Esophagus (tissue), 2 donors: ENCODE results near the gene MACROD2. TPM values are rescaled to one million over a fixed set of nuclear protein-coding genes. Genes with fewer than 3 reads are reported as not detected.

Experiments
- H3K27ac ChIP-seq, 2 donors: one replicate each; pipeline ENCODE4 v1.5.1; 2013; ENCODE audit warnings: low read depth in 2 of 2, mild to moderate bottlenecking in 2 of 2, inconsistent platforms in 1 of 2, low read length in 1 of 2, moderate library complexity in 1 of 2
- H3K27me3 ChIP-seq, 2 donors: one replicate each; pipeline ENCODE4 v1.6.1; 2013; ENCODE audit warnings: low read length in 2 of 2, control low read depth in 1 of 2, mild to moderate bottlenecking in 1 of 2; ENCODE audit not compliant: insufficient read depth in 2 of 2, control insufficient read depth in 1 of 2
- H3K36me3 ChIP-seq, 2 donors: one replicate each; pipeline ENCODE4 v1.6.1; 2013; ENCODE audit warnings: low read length in 1 of 2; ENCODE audit not compliant: control insufficient read depth in 2 of 2, insufficient read depth in 2 of 2
- H3K4me1 ChIP-seq, 2 donors: one replicate each; pipeline ENCODE4 v1.6.1; 2013; ENCODE audit warnings: low read length in 1 of 2; ENCODE audit not compliant: control insufficient read depth in 2 of 2, insufficient read depth in 2 of 2
- H3K4me3 ChIP-seq, 2 donors: one replicate each; pipeline ENCODE4 v1.5.1; 2013; ENCODE audit warnings: low read length in 2 of 2, mild to moderate bottlenecking in 2 of 2, low read depth in 1 of 2, moderate library complexity in 1 of 2
- H3K9me3 ChIP-seq, 2 donors: one replicate each; pipeline ENCODE4 v1.6.1; 2013; ENCODE audit warnings: mild to moderate bottlenecking in 2 of 2, low read depth in 1 of 2, low read length in 1 of 2, moderate library complexity in 1 of 2; ENCODE audit not compliant: control insufficient read depth in 2 of 2, insufficient read depth in 1 of 2
- WGBS, 2 donors: extraction: QIAGEN DNeasy Blood & Tissue Kit; methylation state at CpG; one replicate each; pipeline ENCODE4 v1.1.7; 2013; 5-methylcytosine and 5-hydroxymethylcytosine counted together
- polyA plus RNA-seq, 2 donors: library from polyadenylated mRNA; stranded (reverse); fragments of 200-250 nt; gene quantifications; one replicate each; pipeline ENCODE4 v1.2.3, GENCODE V29; 2013
- donor health status: healthy with polysubstance abuse.
- donor health status: Bipolar disorder and iron deficiency.

MACROD2 gene
- polyA plus RNA-seq, 2 donors = 0.64 to 1.9 TPM

- 74 to 79% methylated on average over 3 of the region's 3 CpGs for WGBS, 2 donors
Measured at GRCh38 chr20:15396900-15397299, 1401.6 kb downstream of the MACROD2 start.

GRCh38 chr20:15399781-15400180, 1404.5 kb downstream of the MACROD2 start:
- no peaks in the 10 kb centered on the region for H3K4me1 ChIP-seq
- H3K36me3 ChIP-seq = no peaks in the 10 kb centered on the region
- H3K27ac ChIP-seq = no peak overlapping the region
- 74 to 75% methylated on average over 2 of the region's 2 CpGs for WGBS, 2 donors
- H3K27me3 ChIP-seq = no peaks in the 10 kb centered on the region
- H3K9me3 ChIP-seq = no peaks in the 10 kb centered on the region
- H3K4me3 ChIP-seq = no peak overlapping the region

More at GRCh38 chr20:15396900-15397299, 1401.6 kb downstream of the MACROD2 start:
- Histone ChIP-seq H3K27ac (no peak overlapping the region), H3K36me3 (no peaks in the 10 kb centered on the region), H3K9me3 (no peaks in the 10 kb centered on the region), H3K4me1 (no peaks in the 10 kb centered on the region), H3K4me3 (no peak overlapping the region), H3K27me3 (no peaks in the 10 kb centered on the region)

GRCh38 chr20:15406072-15406471, 1410.8 kb downstream of the MACROD2 start:
- no peaks in the 10 kb centered on the region for H3K9me3 ChIP-seq
- H3K27ac ChIP-seq = no peak overlapping the region
- H3K4me1 ChIP-seq = no peaks in the 10 kb centered on the region
- 74 to 76% methylated on average over 3 of the region's 3 CpGs for WGBS, 2 donors
- H3K4me3 ChIP-seq = no peak overlapping the region
- no peaks in the 10 kb centered on the region for H3K27me3 ChIP-seq
- no peaks in the 10 kb centered on the region for H3K36me3 ChIP-seq

- H3K27me3 ChIP-seq = no peaks in the 10 kb centered on the region
- H3K27ac ChIP-seq = no peak overlapping the region
- WGBS, 2 donors = 80 to 82% methylated on average over 3 of the region's 3 CpGs
Measured at GRCh38 chr20:15411781-15412180, 1416.5 kb downstream of the MACROD2 start.

DNA sequence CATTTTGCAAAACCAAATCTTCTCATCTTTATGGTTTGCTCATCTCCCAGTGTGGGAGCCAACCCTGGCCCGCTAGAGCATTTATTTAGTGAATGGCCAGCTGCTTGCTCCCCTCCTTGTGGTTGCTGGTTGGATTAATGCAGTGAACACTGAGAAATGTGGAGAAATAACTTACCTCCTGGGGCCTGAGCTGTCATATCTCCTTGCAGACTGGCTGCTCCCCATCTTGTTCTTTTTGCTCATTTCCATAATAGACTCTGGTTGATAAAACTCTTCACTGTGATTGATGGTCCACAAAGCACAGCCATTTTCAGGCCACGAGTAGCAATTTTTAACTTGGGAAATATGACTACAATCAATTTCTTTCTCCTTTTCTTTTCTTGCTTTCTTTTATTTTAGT, 1420.6 kb downstream of the MACROD2 start:
- Histone ChIP-seq H3K27ac (no peak overlapping the region), H3K36me3 (no peaks in the 10 kb centered on the region), H3K4me1 (no peaks in the 10 kb centered on the region), H3K9me3 (no peaks in the 10 kb centered on the region), H3K4me3 (no peak overlapping the region), H3K27me3 (no peaks in the 10 kb centered on the region)
- WGBS, 2 donors = 79 to 82% methylated on average over 2 of the region's 2 CpGs

More at GRCh38 chr20:15411781-15412180, 1416.5 kb downstream of the MACROD2 start:
- no peaks in the 10 kb centered on the region for H3K4me1 ChIP-seq
- no peaks in the 10 kb centered on the region for H3K36me3 ChIP-seq
- H3K9me3 ChIP-seq = no peaks in the 10 kb centered on the region
- no peak overlapping the region for H3K4me3 ChIP-seq

- Histone ChIP-seq H3K27ac (no peak overlapping the region), H3K4me3 (no peak overlapping the region), H3K27me3 (no peaks in the 10 kb centered on the region), H3K36me3 (no peaks in the 10 kb centered on the region), H3K4me1 (no peaks in the 10 kb centered on the region), H3K9me3 (no peaks in the 10 kb centered on the region)
- WGBS, 2 donors = 81 to 86% methylated on average over 2 of the region's 2 CpGs
Measured at GRCh38 chr20:15419856-15420255, 1424.5 kb downstream of the MACROD2 start.

- Histone ChIP-seq H3K36me3 (no peaks in the 10 kb centered on the region), H3K4me1 (no peaks in the 10 kb centered on the region), H3K27me3 (no peaks in the 10 kb centered on the region), H3K9me3 (no peaks in the 10 kb centered on the region), H3K27ac (no peak overlapping the region), H3K4me3 (no peak overlapping the region)
- 66 to 84% methylated on average over 2 of the region's 2 CpGs for WGBS, 2 donors
Measured at GRCh38 chr20:15422966-15423365, 1427.7 kb downstream of the MACROD2 start.

DNA sequence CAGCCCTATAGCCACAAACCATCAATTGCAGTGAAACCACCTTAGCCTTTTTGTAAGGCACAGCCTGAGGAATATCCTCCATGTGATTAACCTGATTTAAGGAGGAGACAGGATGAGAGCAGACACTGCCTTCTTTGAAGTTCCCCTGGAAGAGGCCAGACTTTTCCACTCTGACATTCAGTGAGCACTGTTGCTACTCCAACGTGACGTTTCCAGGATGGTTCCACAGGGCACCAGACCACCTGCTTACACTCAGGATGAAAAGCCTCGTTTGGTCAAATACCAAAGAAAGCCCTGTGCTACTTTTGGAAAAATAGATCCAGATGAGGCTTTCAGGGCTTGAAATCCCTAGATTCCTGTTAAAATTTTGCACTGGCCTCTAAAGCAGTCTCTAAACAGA, 1444.2 kb downstream of the MACROD2 start:
- WGBS, 2 donors = 62% methylated on average over 3 of the region's 3 CpGs
- no peaks in the 10 kb centered on the region for H3K9me3 ChIP-seq

GRCh38 chr20:15440049-15440820, 1444.9 kb downstream of the MACROD2 start:
- no peaks in the 10 kb centered on the region for H3K9me3 ChIP-seq
- no peaks in the 10 kb centered on the region for H3K27me3 ChIP-seq
- H3K36me3 ChIP-seq = no peaks in the 10 kb centered on the region
- no peak overlapping the region for H3K27ac ChIP-seq
- 50 to 63% methylated on average over 7 of the region's 7 CpGs for WGBS, 2 donors
- no peaks in the 10 kb centered on the region for H3K4me1 ChIP-seq
- H3K4me3 ChIP-seq = no peak overlapping the region

More for the DNA sequence above, 1444.2 kb downstream of the MACROD2 start:
- H3K27ac ChIP-seq = no peak overlapping the region
- H3K4me3 ChIP-seq = no peak overlapping the region
- H3K27me3 ChIP-seq = no peaks in the 10 kb centered on the region
- no peaks in the 10 kb centered on the region for H3K36me3 ChIP-seq
- no peaks in the 10 kb centered on the region for H3K4me1 ChIP-seq
